HG03442 (cell line): ENCODE results near the gene CES4A.

ENCODE experiments used
- ATAC-seq: cut with Tn5 transposase; IDR thresholded peaks from one replicate; pipeline ENCODE4 v1.9.1; 2021; ENCODE audit warnings: mild to moderate bottlenecking, moderate library complexity; ENCODE audit not compliant: unreplicated experiment

Gene CES4A

GRCh38 chr16:67017810-67018488 lies 29.6 kb downstream of the CES4A start:
- peak; percentile 78 for ATAC-seq

- ATAC-seq = no peak
Measured at GRCh38 chr16:67019171-67019570, 30.8 kb downstream of the CES4A start.

- ATAC-seq = no peak
Measured at GRCh38 chr16:67021321-67021720, 32.9 kb downstream of the CES4A start.

- ATAC-seq = no peak
Measured at GRCh38 chr16:67022531-67023214, 34.3 kb downstream of the CES4A start.

- ATAC-seq = no peak
Measured at GRCh38 chr16:67023689-67024088, 35.3 kb downstream of the CES4A start.

GRCh38 chr16:67024384-67025209 lies 36.2 kb downstream of the CES4A start:
- ATAC-seq = no peak

- no peak for ATAC-seq
Measured at GRCh38 chr16:67025210-67025550, 36.8 kb downstream of the CES4A start.

- ATAC-seq = no peak
Measured at GRCh38 chr16:67026570-67026969, 38.2 kb downstream of the CES4A start.

- ATAC-seq = no peak
Measured at GRCh38 chr16:67027046-67027445, 38.7 kb downstream of the CES4A start.

- no peak for ATAC-seq
Measured at GRCh38 chr16:67028167-67028695, 39.8 kb downstream of the CES4A start.

- ATAC-seq = peak; percentile 74
Measured at GRCh38 chr16:67028696-67029253, 40.4 kb downstream of the CES4A start, which contains the start of gene CBFB. Gene CBFB, plus strand, starts transcription at chr16:67029149. Its CDS starts 259 bp downstream, at chr16:67029408.

GRCh38 chr16:67029254-67030096 lies 41.1 kb downstream of the CES4A start:
- peak; percentile 41 for ATAC-seq

GRCh38 chr16:67030221-67030962 lies 42.0 kb downstream of the CES4A start:
- no peak for ATAC-seq

GRCh38 chr16:67034487-67034886 lies 46.1 kb downstream of the CES4A start:
- ATAC-seq = no peak

- no peak for ATAC-seq
Measured at GRCh38 chr16:67035364-67035763, 47.0 kb downstream of the CES4A start.

- no peak for ATAC-seq
Measured at GRCh38 chr16:67036323-67036741, 47.9 kb downstream of the CES4A start.

- peak; percentile 46 for ATAC-seq
Measured at GRCh38 chr16:67039260-67040020, 51.1 kb downstream of the CES4A start.

- no peak for ATAC-seq
Measured at GRCh38 chr16:67040166-67040565, 51.8 kb downstream of the CES4A start.

GRCh38 chr16:67040906-67041305 lies 52.5 kb downstream of the CES4A start:
- no peak for ATAC-seq
